Non-pigmented ciliary epithelial cell (primary cell): ENCODE results near the gene MYLK2.

Experiments used
- DNase-seq: peaks from one replicate; pipeline ENCODE4 v3.0.0-alpha.2; 2010; ENCODE audit warnings: low read depth

MYLK2 gene

DNA sequence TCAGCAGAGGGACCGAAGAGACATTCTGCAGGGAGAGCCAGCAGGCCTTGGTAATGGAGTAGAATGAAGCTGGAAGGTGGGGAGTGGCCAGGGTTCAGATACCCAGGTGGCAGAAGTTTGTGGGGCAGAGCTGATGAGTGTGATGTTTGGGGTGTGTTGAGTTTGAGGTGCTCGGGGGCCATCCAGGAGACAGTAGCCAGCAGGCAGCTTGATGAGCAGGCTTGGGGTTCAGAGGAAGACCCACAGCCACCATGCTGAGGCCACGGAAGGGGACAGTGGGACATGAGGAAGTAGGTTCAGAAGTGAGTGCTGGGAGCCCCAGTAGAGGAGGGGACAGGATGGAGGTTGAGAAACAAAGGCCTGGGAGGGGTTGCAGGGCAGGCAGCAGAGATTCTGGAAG is 37.4 kb downstream of the MYLK2 start:
- DNase-seq: no peak

DNA sequence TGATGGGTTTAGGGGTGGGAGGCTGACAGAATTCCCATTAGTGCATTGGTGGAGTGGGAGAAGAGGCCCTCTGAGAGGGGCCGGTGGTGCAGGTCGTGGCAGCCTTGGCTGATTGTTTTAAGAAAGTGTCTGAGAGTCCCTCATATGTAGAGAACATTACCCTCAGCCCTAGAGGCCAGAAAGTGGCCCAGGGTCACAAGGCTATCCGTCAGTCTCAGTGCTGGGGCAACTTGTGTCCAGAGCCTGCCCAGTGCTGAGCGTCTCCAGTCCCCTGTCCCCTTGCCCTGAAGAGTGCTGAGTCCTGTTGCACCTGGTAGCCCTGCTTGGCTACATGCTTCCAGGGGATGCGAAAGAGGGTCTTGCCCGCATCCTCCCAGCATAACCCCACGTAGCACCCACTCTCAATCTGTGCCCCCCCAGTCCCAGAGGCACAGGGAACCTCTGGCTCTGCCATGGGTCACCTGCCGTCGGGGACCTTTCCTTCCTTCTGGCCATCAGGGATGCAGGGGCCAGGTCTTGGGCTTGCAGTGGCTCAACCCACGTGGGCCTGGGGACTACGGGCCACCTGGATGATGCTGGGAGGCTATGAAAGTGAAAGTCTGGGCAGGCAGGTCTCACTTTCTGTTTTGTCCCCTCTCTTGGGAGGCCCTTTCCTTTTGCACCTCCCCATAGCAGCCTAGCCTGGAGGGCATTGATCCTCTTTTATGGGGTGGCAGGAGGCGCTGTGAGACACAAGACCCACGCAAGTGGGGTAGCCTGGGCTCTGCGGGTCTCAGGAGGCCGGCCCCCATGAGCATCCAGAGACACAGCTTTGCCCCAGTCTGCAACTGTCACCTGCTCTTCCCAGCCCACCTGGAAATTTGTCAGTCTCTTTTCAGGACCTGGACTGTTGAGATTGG is 39.0 kb downstream of the MYLK2 start:
- no peak for DNase-seq

DNA sequence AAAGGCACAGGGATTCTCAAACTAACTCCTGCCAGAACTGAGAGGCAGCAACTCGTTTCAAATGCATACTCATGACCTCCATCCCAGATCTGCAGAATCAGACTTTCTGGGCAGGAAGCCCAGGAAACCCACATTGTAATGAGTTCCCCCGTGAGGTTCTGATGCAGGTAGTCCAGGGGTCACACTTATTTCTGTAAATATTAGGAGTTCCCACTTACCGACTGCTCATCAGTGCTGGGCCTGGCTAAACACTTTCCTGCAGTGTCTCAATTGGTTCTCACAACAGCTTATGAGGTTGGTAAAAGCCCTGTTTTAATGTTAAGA is 39.6 kb downstream of the MYLK2 start:
- DNase-seq: no peak

DNA sequence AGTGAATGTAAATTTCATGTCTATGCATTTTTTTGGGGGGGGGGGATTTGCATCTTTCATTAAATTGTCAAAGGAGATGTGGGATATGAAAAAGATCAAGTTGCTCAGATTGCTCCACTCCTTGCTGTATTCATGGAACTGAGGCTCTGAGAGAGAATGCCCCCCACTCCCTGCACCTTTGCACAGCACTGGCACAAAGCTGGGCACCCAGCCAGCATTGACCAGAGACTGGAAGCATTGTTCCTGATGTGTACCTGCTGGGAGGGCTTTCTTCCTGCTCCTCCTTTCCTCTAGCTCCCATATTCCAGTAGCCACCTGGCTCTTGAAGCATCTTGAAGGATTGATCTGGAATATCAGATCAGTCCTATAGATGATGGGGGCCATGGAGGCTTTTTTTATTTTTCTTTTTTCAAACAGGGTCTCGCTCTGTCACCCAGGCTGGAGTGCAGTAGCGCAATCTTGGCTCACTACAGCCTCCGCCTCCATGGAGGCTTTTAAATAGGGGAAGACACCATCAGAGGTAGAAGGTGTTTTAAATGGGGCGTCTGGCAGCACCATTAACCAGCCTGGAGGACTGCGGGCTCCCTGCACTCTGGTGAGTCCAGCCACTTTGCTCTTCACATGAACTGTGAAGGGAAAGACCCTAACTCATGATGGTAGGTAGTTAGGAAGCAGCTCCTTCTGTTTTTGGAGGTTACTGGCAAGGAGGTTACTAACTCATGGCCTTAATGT is 40.3 kb downstream of the MYLK2 start:
- no peak for DNase-seq

DNA sequence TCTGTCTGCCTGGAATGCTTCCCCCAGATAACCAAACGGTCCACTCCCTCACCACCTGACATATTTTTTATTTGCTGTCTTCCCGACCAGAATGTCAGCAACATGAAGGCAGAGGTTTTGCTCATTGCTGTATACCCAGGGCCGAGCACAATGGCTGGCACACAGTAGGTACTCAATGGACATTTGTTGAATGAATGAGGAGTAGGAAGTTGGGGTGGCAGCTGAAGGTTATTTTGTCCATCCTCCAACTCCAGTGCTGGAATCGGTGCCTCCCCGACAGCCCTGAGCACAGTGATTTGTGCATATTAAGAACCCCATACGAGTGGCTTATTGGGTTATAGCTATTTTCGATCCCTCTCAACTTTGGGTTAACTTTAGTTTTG is 40.8 kb downstream of the MYLK2 start:
- DNase-seq: no peak

DNA sequence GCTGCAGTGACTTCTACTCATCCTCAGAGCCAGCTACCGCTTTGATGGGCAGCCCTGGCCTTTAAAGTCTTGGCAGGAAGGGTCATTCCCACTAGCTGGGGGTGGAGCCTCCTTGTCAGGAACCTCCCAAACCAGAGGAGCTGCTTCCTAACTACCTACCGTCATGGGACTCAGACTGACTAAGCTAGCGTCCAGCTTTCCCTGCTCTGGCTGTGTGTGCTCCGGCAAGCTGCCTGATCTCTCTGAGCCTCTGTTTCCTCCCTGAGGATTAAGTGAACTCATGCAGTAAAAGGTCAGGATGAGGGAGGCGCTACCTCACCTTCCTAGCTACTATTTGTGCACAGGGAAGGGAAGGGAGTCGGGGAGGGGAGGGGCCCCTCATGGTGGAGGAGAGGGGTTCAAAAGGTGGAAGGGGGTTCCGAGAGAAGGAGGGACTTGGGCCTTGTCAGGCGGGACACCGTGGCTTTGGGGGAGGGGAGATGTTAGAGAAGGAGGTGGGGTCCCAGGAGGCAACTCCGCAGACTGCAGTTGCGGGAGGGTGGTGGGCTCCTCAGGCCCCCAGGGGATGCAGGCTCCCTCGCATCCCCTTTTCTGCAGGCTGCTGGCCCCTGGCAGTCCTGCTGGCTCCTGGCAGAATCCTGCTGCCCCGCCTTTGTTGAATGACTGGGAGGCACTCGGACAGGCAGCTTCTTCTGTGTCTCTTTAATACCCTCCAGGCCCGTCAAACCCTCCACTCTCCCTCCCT is 41.4 kb downstream of the MYLK2 start:
- no peak for DNase-seq

DNA sequence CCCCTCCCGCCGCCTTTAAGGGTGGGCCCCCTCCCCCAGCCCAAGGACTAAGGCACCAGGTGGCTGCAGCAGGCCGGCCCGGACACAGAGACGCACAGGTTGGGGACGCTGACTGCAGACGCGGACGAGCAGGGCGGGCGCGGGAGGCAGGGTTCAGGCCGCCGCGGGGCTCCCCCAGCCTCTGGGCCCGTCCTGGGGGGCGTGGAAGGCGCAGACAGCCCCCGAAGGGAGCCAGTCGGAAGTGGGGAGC is 41.9 kb downstream of the MYLK2 start:
- DNase-seq: no peak

DNA sequence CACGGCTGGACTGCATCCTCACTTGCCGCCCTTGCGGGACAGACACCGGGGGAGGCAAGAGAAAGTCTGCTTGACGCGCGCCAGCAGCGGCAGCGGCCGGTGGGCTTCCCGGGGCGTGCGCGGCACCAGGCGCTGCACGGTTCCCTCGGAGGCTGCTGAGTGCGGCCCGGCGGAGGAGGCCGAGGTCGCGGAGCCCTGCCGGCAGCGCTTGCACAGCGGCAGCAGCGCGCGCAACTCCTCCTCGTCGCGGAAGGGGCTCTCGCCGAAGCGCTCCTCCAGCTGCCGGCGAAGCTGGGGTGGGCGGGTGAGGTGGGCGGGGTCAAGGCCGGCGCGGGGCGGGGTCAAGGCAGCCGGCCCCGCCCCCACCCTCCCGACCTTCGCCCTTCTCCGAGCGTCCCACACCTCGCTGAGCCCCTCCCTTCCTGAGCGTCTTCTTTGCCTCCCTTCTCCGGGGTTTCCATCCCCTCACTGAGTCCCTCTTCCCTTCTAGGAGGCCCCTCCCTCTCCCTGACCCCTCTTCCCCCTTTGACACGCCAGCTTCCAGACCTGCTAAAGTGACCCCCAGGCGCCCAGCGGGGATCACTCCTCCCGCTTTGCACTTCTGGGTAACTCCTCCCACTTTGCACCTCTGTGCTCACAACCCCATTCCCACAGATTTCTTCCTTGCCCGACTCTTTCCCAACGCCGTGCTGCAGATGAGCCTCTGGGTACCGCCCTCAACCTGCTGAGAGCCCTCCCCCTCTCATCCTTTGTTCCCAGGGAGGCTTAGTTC is 42.4 kb downstream of the MYLK2 start:
- DNase-seq: no peak

DNA sequence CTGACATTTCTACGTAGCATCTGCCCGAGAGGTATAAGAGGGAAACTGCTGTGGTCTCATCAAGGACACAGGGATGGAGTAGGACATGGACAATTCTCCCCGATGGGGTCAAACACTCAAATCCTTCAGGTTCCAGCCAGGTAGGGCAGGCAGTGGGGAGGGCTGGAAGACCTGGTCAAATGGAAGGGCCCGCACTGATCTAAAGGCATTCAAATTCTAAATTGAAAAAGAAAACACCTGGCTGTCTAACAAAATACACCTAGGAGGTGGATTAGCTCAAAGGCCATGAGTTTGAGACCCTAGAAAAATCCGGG is 43.0 kb downstream of the MYLK2 start:
- DNase-seq: no peak

DNA sequence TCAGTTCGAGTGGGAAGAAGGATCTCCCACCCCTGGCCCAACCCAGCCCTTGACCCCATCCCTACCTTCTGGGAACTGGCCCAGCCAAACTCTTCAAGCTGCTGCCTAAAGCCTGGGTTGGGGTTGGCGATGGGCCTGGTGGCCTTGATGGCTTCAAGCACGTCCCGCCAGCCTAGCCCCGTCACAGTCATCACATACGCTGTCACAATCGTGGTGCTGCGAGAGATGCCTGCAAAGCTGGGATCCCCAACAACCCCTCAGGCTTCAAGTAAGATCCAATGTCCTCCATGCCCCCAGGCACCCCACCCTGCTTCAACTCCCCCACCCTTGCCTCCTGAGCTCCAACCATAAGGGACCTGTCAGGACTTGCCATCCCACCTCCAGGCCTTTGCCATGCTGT is 43.4 kb downstream of the MYLK2 start:
- no peak for DNase-seq

DNA sequence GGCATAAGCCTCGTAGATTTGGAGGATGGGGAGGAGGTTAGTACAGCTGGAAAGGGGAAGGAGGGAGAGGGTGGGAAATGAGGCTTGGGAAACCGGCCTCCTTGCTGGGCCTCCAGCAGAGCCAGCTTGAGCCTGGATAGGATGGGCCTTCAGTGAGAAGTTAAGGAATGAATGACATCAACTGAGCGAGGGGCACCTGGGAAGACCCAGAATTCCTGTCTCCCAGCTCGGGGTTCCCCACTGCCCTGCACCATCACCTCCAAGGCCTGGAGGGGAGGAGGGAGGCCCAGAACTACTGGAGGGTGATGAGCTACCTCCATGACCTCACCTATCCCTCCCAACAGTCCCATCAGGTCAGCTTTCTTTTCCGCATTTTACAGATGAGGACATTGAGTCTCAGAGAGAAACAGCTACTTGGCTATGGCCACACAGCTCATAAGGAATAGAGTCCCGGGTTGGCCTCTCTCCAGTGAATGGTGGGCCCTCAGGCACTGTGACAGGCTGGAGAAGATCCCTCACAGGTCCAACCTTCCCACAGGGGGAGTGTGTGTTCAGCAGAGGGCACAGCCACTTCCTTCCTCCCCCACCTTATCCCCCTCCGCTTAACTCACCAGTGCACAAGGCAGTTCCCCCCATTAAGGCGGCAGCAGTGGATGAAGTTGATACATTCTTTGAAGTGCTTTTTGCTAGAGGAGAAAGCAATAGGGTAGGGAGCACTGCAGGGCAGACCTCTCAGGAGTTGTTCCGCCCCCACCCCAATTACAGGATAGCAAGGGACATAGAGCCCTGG is 44.3 kb downstream of the MYLK2 start:
- DNase-seq: no peak

DNA sequence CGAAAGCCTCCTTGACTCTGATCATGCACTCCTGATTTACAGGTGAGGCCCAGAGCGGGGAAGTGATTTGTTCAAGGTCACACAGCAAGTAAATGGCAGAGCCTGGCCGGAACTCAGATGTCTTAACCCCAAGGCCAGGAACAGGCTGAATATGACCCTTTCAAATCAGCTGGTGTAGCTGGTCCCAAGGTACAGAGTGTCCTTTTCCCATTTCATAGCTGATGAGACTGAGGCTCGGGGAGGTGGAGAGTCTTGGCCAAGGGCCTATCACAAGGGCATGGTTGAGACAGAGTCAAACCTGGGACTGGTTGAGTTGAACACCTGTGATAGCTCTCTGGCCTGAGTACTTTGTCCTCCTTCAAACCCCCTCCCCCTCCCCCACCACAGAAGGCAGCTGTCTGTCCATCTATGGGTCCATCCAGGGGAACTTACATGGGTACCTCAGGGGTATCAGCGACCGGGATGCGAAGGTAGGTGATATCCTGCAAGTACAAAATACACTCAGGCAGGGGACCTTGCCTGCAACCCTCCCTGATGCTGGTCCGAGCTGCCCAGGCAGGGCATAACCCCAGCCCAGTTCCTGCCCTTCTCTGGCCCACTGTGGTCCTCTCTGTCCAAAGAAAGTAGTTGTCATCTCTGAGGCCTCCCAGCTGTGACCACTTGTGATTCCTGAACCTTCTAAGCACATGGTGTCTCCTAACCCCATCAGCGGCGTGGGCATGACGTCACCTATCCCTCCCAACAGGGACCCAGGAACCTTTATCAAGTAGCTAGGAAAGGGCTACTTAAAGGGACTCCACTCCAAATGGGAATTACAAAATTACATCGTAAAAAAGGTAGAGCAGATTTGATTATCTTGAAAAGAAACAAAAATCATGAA is 45.6 kb downstream of the MYLK2 start:
- no peak for DNase-seq

DNA sequence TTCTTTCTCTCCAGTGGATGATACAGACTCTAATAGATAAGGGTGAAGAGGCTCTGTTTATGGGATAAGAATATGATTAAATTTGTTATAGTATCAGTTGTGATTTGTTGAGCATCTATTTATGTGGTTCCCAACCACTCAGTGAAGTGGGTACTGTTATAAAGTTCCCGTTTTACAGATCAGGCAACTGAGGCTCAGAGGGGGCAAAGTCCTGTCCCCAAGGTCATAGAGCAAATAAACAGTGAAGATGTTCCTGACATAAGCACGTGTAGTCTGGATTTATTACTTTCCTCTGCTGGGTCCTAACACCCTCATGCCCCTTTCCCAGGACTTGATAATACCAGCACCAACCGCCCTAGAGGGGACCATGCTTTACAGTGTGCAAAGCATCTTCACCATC is 47.1 kb downstream of the MYLK2 start:
- DNase-seq: no peak

DNA sequence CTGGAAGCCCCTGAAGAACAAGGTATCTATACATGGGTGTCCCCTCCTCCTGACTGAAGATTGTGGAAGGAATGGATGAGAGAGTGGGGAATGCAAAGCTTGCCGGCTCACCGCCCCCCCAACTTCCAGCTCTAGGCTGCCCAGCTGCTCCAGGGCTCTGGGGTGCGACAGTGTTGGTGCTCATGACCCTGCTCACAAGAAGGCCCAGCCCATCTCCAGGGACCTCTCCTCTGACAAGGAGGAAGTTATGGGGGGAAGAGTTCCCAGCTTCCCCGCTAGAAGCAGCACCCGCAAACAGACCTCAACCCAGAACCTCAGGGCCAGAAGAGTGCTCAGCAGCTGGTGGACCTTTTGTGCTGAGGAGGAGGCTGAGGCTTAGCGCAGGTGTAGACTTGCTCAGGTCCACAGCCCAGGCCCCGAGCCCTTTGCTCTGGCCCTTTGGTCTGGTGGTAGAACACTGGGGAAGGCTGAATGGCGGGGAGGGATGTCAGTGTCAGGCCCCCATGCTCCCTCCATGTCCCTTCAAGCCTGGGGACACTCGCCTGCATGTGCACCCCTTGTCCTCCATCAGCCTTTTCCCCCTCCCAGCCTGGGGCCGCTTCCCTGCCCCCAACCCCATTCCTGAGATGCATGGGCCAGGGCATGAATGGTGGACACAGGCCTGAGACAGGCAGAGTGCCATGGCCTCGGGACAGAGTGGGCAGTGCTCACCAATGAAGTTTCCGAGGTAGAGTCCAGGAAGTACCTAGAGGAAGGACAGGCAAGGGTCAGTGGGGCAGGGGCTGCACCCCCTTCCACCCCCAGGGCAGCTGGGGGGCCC is 49.9 kb downstream of the MYLK2 start:
- no peak for DNase-seq

DNA sequence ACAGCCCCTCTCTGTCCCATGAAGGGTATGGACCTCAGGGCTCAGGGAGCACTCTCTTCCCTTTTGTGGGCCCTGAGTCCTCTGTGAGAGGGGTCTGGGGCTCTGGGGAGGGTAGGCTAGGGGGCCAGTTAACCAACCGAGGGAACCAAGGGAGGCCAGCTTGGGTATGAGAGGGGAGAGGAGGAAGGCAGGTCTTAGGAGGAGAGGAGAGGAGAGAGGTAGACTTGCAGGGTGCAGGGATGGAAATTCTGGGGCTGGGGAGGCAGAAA is 50.5 kb downstream of the MYLK2 start:
- no peak for DNase-seq

DNA sequence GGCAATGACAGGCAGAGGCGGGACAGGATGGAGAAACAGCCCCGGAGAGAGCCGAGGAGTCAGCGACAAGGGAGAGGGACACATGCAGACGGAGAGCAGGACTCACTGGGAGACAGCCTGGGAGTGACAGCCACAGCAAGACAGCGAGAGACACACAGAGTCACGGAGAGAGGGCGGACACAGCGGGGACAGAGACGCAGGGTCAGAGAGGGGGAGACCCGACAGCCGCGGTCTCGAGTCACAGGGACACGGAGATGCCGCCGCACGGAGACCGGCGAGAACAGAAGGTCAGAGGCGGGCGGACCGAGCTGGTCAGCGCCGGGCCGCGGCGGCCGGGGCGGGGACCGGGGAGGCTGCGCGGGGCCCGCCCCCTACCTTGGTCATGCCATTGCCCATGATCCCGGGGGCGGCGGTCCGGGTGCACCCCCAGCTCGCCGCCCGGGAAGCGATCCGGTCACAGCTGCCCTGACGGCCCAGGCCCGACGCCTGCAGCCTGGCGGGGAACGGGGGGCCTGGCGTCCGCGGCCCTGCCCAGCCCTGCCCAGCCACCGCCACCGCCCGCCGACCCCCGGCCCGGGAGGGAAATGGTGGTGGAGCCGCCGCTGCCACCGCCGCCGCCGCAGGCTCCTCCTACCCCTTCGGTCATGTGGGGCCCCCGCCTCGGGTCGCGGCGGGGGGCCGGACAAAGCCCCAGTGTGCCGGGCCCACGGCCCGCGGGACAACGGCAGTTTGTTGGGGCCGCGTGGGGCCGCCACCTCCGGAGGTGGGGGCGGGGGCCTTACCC is 51.0 kb downstream of the MYLK2 start, which contains the start of the genes DUSP15 and TTLL9:
Gene DUSP15 (minus strand): TSS at position 586 of the 784 bp plus-strand sequence. CDS start 190 bp downstream, at position 396.
Gene TTLL9 (plus strand): TSS at position 693 of the 784 bp plus-strand sequence. CDS start 493 bp downstream, outside the sequence.
- DNase-seq: no peak

DNA sequence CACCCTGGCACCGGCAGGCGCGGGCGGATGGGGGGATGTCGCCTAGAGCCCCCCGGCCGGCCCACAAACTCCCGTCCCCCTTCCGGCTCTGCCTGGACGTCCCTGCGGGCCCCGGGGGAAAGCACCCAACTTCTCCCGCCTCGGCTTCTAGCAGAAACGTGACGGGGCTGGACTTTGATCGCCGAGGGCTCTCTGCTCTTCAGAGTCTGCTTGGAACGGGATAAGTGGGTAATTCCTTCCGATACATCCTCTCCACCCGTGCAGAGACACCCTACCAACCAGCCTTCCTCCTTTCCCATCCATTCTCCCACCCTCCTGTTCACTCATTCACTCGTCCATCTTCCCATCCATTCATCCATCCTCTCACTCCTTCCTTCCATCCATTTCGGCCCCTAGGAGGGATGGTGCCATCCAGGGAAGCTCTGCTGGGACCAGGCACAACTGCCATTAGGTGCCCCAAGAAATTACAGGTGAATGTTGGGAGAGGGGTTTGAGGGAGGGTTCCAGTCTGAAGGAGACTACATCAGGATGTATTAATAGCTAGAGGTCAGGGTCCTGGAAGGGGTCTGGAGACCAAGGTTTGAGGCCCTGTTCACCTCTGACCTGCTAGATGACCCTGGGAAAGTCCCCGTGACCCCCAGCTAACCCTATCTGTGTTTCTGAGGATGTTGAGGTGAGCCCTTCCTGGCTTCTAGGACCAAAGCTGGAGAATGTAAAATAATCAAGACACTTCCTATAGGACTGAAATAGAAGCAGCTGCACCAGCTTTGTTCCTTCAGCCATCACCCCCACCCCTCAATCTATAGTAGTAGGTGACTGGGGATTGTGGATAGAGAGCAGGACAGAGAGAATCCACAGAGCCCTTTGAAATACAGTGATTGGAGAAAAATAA is 51.8 kb downstream of the MYLK2 start:
- DNase-seq: no peak

DNA sequence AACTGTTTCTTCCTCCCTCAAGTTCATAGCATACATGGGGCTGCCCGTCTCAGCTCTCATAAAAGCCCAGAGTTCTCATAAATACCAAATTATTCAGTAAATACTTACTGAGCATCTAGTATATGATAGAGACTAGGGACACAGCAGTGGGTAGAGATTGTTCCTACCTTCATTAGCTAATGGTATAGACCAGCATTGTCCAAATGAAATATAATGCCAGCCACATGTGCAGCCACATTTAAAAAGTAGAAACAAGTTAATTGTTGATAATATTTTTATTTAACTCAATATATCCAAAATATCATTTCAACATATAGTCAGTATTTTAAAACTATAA is 52.4 kb downstream of the MYLK2 start:
- DNase-seq: no peak
